ENCODE data around the gene ENG.
"Not testable (repeated sequence)": the region's sequence is repeated elsewhere in the genome, so short reads cannot be mapped to it uniquely, and the experiment has no call there.

Gene ENG

DNA sequence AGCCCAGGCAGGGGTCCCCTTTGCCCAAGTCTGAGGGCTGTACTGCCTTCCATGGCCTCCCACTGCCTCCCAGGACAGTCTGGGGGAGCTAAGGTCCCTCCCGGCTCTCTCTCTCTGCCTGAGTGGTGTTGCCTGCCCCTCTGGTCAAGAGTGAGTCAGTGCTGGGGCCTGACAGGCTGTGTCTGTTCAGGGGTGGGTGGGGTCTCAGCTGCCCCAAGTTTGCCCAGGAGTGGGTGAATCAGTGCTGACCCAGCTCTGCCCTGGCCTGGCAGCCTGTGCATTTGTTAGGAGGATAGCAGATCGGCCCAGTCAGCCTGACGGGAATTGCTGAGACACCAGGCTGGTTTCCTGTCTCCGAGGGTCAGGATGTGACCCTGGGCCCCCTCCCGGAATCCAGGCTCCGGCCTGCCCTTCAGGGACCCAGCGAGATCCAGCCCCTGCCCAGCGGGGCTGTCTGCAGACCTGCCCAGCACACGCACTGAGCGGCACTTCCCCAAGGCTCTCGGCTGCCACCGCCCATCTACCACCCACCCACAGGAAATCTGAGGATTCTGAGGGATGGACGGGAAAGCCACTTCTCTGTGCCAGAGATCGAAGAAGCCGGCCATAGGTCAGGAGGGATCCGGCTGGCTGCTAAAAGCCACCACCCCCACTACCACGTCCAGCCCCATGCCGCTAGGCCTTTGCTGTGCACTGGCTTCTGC lies 15.9 kb downstream of the ENG start:
- DNase-seq: no peak

DNA sequence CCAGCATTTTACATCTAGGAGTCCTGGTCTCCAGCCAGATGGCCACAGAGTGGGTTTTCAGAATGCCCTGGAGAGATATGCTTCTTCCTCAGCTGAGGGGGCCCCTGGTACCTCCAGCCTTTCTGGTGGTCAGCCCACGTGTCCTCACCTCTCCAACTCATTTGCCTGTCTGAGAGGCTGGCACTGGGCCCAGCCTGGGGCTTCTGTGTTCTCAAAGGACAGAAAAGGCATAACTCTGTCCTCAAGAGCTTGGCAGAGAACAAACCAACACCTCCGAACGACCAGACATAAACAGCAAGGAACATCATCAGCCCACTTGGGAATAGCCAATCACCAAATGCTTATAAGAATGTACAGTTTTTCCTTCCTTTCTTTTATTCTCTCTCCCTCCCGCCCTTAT lies 17.1 kb downstream of the ENG start:
- no peak for DNase-seq

DNA sequence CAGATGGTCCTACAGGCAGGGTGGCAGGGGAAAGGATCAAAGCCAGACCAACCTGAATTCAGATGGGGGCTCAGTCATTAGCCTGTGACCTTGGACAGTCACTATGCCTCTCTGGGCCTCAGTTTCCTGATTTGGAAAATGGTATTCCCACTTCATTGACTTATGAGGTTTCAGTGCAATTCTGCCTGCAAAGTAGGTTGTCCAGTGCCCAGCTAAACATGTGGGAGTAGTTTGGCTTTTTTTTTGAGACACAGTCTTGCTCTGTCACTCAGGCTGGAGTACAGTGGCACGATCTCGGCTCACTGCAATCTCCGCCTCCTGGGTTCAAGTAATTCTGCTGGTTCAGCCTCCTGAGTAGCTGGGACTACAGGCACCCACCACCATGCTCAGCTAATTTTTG lies 17.9 kb downstream of the ENG start:
- DNase-seq: not testable (repeated sequence)

DNA sequence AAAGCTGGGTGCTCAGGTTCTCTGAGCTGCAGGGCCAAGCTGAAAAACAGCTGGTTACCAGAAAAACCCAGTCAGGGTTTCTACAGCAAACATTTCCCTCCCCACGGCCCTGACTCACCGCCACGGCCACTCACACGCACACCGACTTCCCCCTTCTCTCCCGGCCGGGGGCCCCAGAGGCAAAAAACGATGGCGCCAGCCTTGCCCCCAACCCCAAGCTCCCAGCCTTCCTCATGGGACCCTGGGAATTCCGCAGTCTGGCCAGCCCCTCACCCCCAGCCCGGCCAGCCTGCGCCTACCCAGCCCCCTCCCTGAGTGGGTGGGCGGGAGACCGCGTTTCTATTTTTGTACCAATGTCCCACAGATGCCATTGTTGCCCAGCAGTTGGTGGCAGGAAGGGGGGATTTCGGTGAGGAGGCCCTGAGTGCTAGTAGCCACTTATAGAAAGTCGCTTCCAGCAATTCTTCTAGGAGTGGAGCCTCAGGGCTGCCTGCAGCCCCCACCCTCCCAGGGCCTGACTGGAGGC lies 18.4 kb downstream of the ENG start:
- no peak for DNase-seq

GRCh38 chr9:127833555-127833954 lies 20.9 kb downstream of the ENG start:
- DNase-seq: no peak

DNA sequence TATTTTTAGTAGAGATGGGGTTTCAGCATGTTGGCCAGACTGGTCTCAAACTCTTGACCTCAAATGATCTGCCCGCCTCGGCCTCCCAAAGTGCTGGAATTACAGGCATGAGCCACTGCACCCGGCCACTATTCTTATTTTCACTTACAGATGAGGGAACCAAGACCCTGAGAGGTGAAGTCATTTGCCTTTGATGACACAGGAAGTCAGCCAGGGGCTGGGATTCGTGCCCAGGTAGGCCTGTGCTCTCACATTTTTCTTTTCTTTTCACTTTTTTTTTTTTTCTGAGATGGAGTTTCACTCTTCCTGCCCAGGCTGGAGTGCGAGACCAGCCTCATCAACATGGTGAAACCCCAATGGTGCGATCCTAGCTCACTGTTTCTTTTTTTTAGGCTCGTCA lies 22.2 kb downstream of the ENG start:
- no peak for DNase-seq

- no peak for DNase-seq
Observed at GRCh38 chr9:127829205-127829906, 25.1 kb downstream of the ENG start.

- DNase-seq: peak; percentile 25
Observed at GRCh38 chr9:127828262-127829031, 26.0 kb downstream of the ENG start.

GRCh38 chr9:127826253-127826913 lies 28.1 kb downstream of the ENG start:
- DNase-seq: no peak

- DNase-seq: no peak
Observed at GRCh38 chr9:127825319-127826051, 29.0 kb downstream of the ENG start.

GRCh38 chr9:127822108-127822507 lies 32.4 kb downstream of the ENG start:
- DNase-seq: no peak

DNA sequence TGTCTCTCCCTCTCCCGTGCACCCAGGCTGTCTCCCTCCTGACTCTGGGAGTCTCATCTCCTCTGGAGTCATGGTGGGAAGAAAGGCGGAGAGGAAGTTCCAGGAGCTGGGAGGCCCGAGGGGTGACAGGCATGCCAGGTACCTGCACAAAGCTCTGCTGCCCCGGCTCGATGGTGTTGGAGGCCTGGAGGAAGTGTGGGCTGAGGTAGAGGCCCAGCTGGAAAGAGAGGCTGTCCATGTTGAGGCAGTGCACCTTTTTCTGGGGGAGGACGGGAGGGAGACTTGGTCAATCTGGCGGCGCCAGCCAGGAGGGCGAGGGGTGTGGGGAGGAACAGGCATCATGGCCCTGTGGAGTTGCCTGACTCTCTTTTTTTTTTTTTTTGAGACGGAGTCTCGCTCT lies 35.9 kb downstream of the ENG start:
- DNase-seq: no peak

- DNase-seq: no peak
Observed at GRCh38 chr9:127817881-127818434, 36.5 kb downstream of the ENG start.

DNA sequence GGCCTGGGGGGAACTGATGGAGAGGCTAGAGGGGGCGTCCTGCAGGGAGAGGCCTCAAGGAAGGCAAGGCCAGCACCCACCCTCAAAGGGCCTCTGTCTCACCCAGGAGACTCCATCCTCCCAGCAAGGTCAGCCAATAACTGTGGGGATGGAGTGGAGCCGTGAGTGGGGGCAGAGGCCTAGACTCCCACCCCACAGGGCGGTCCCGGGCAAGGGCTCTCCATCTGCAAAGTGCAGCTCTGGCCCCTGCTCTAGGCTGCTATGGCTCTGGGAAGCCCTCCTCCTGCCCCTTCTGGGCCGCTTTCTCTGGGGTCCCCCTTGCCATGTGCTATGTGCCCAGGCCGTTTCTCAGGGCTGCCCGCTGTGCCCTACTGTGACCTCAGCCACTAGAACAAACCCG lies 37.7 kb downstream of the ENG start:
- DNase-seq: no peak

- DNase-seq: no peak
Observed at GRCh38 chr9:127816362-127816725, 38.1 kb downstream of the ENG start.

GRCh38 chr9:127815512-127816361 lies 38.7 kb downstream of the ENG start:
- DNase-seq: no peak

- no peak for DNase-seq
Observed at GRCh38 chr9:127814619-127815511, 39.6 kb downstream of the ENG start.

DNA sequence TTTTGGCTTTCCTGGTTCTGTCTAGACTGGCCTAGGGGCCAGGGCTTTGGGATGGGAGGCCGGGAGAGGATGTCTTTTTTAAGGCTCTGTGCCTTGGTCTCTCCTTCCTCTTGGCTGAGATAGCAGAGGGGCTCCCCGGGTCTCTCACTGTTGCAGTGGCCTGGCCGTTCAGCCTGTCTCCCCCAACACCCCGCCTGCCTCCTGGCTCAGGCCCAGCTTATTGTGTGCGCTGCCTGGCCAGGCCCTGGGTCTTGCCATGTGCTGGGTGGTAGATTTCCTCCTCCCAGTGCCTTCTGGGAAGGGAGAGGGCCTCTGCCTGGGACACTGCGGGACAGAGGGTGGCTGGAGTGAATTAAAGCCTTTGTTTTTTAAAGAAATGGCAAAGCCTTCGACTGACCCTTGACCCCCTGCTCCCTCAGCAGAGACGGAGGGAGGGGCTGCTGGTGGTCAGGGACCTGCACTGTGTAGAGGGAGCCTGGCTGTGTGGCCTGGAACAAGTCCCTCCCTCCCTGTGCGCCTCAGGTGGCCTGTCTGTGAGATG lies 40.7 kb downstream of the ENG start:
- no peak for DNase-seq

DNA sequence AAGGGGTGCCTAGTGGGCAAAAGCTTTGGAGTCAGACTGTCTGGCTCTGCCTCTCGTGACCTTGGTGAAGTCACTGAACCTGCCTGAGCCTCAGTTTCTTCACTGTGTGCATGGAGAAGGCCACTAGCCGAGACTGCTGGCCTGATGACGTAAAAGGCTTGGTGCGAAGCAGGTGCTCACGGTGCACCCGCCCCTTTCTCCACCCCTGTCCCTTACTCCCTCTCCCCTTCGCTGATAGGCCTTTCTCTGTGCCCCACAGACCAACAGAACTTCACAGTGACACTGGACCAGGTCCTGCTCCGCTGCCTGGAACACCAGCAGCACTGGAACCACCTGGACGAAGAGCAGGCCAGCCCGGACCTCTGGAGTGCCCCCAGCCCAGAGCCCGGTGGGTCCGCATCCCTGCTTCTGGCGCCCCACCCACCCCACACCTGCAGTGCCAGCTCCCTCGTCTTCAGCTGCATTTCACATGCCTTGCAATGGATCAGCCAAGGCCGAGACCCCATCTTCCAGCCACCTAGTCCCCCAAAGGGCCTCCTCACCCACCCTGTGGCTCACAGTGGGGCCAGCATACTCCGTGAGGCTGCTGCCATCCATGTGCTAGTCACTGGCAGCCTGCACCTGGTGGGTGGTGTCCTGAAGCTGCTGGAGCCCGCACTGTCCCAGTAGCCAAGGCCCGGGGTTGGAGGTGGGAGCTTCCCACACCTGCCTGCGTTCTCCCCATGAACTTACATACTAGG lies 41.4 kb downstream of the ENG start:
- no peak for DNase-seq
